GM23248 (cell line): ENCODE measurements around the gene MRPL20.

Experiments
- EZH2 ChIP-seq: fragments of 200-600 bp; sonication (generic); IDR thresholded peaks from 2 replicates; pipeline ENCODE4 v1.6.1; 2018; ENCODE audit warnings: antibody characterized with exemption, mild to moderate bottlenecking; ENCODE audit not compliant: insufficient read depth, poor library complexity, severe bottlenecking
- EZH2phosphoT487 ChIP-seq: fragments of 200-600 bp; sonication (generic); IDR thresholded peaks from 2 replicates; pipeline ENCODE4 v1.6.1; 2018; ENCODE audit warnings: antibody characterized with exemption, moderate library complexity, mild to moderate bottlenecking, low read depth; ENCODE audit not compliant: insufficient read depth

GRCh38 chr1:1425426-1425752 is 18.3 kb upstream of the MRPL20 start:
- no peak for TF ChIP-seq EZH2phosphoT487
- no peak for TF ChIP-seq EZH2
